ENCODE results near the gene MRPL38.

The MRPL38 gene

DNA sequence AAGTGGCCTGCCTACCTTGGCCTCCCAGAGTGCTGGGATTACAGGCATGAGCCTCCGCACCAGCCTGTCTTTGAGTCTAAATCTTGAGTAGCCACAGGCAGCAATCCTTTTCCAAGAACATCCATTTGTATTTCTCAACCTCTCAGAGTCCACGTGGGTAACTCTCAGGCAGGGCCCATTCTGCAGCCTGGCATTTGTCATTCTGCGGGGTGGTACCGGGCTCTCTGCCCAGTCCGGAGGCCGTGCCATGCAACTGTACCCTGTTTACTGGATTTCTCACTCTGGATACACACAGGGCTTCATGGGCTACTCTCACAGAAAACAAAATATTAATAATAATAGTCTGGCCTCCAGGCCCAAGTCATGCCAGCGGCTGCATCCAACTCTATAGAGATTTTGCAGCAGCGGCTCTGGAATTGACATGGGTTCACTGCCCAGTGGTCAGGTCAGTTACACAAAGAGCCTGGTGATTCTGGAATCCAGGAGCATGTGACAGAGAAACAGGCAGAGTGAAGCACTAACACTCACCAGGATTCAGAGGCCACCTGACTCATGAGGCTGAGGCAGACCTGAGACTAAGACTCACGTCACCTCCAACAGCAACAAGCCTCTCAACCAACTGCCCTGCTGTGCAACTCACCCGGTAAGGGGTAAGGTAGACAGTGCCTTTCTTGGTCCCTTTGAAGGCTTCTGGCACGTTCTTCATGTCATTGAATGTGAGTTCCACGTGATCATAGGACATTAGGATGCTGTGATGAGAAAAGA lies 53.6 kb downstream of the MRPL38 start:
- DNase-seq: no peak

GRCh38 chr17:75849724-75850123 lies 55.0 kb downstream of the MRPL38 start:
- no peak for DNase-seq

GRCh38 chr17:75849279-75849646 lies 55.4 kb downstream of the MRPL38 start:
- no peak for DNase-seq
